ENCODE measurements around the gene IRF1.

IRF1 gene

GRCh38 chr5:132489871-132490483, 596 bp downstream of the IRF1 start:
- TF ChIP-seq, protein P1, sequence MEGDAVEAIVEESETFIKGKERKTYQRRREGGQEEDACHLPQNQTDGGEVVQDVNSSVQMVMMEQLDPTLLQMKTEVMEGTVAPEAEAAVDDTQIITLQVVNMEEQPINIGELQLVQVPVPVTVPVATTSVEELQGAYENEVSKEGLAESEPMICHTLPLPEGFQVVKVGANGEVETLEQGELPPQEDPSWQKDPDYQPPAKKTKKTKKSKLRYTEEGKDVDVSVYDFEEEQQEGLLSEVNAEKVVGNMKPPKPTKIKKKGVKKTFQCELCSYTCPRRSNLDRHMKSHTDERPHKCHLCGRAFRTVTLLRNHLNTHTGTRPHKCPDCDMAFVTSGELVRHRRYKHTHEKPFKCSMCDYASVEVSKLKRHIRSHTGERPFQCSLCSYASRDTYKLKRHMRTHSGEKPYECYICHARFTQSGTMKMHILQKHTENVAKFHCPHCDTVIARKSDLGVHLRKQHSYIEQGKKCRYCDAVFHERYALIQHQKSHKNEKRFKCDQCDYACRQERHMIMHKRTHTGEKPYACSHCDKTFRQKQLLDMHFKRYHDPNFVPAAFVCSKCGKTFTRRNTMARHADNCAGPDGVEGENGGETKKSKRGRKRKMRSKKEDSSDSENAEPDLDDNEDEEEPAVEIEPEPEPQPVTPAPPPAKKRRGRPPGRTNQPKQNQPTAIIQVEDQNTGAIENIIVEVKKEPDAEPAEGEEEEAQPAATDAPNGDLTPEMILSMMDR (IDR thresholded peaks at IDR 0.05): no peak
- Mint-ChIP-seq H3K4me3 (peak overlapping the region; percentile 78), H3K36me3 (ENCODE audit: low read depth) (no peaks in the 10 kb centered on the region), H3K27ac (no peak overlapping the region), H3K4me1 (peaks cover 15% of the 10 kb centered on the region), H3K27me3 (ENCODE audit: low read depth, poor library complexity) (peaks cover 72% of the 10 kb centered on the region), H3K9me3 (no peaks in the 10 kb centered on the region)
- DNase-seq: no peak

DNA sequence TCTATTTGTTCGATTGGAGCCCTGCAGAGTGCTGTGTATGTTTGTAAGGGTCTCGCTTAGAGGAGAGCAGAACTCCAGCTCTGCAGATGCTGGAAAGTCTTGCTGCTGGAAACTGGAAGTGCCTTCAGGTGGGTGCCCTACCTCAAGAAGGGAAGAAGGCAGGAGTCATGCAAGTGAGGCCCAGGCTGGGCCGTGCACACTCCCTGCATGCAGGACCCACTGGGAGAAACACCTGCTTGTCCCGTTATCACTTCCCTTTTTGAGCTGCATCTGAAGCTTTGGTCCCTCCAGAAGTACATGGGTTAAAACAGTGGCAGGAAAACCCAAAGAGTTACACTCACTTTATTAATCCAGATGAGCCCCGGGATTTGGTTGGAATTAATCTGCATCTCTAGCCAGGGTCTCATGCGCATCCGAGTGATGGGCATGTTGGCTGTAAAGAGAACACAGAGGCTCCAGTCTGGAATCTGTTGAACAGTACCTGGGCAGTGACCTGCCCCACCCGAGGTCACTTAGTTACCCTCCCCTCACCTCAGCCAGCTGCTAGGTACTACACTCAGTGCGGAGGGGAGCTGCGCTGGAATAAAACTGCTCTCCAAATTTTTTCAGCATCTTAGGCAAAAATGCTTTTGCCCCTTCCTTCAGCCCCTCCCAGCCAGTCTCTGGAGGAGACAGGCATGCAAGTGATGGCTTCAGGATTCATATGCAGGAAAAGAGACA, 1.4 kb downstream of the IRF1 start:
- H3K4me3 Mint-ChIP-seq: peak overlapping the region; percentile 78
- H3K27me3 Mint-ChIP-seq (ENCODE audit: low read depth, poor library complexity): peaks cover 65% of the 10 kb centered on the region

GRCh38 chr5:132488590-132488989, 2.0 kb downstream of the IRF1 start:
- Mint-ChIP-seq H3K27ac (no peak overlapping the region), H3K4me1 (peaks cover 9% of the 10 kb centered on the region), H3K36me3 (ENCODE audit: low read depth) (no peaks in the 10 kb centered on the region), H3K27me3 (ENCODE audit: low read depth, poor library complexity) (peaks cover 58% of the 10 kb centered on the region), H3K9me3 (no peaks in the 10 kb centered on the region), H3K4me3 (peak overlapping the region; percentile 78)
- TF ChIP-seq, protein P1 (IDR thresholded peaks at IDR 0.05): no peak
- no peak for DNase-seq

More for the DNA sequence above, 1.4 kb downstream of the IRF1 start:
- TF ChIP-seq, protein P1 (IDR thresholded peaks at IDR 0.05): no peak
- Mint-ChIP-seq H3K36me3 (ENCODE audit: low read depth) (no peaks in the 10 kb centered on the region), H3K27ac (no peak overlapping the region), H3K9me3 (no peaks in the 10 kb centered on the region), H3K4me1 (peaks cover 9% of the 10 kb centered on the region)
- DNase-seq: no peak

GRCh38 chr5:132487841-132488555, 2.6 kb downstream of the IRF1 start:
- H3K4me1 Mint-ChIP-seq: peaks cover 9% of the 10 kb centered on the region
- TF ChIP-seq, protein P1 (IDR thresholded peaks at IDR 0.05): no peak
- H3K27ac Mint-ChIP-seq: no peak overlapping the region
- DNase-seq: no peak
- H3K27me3 Mint-ChIP-seq (ENCODE audit: low read depth, poor library complexity): peaks cover 53% of the 10 kb centered on the region
- no peak overlapping the region for H3K4me3 Mint-ChIP-seq
- H3K9me3 Mint-ChIP-seq: no peaks in the 10 kb centered on the region
- H3K36me3 Mint-ChIP-seq (ENCODE audit: low read depth): no peaks in the 10 kb centered on the region

GRCh38 chr5:132487095-132487428, 3.5 kb downstream of the IRF1 start:
- Mint-ChIP-seq H3K4me1 (peaks cover 6% of the 10 kb centered on the region), H3K4me3 (no peak overlapping the region), H3K27ac (no peak overlapping the region)

More at GRCh38 chr5:132487095-132487428, 3.5 kb downstream of the IRF1 start:
- Mint-ChIP-seq H3K27me3 (ENCODE audit: low read depth, poor library complexity) (peaks cover 43% of the 10 kb centered on the region), H3K36me3 (ENCODE audit: low read depth) (no peaks in the 10 kb centered on the region), H3K9me3 (no peaks in the 10 kb centered on the region)
- no peak for DNase-seq
- TF ChIP-seq, protein P1 (IDR thresholded peaks at IDR 0.05): no peak
